A549 (cell line): Measurements from ENCODE around the gene DGAT2L6.

Source experiments
- JUN ChIP-seq, 2 experiments: fragments of >200 bp; sonication (Bioruptor Twin); formaldehyde crosslinking; IDR thresholded peaks; 2 replicates in 1 of 2; 3 replicates in 1 of 2; pipeline ENCODE4 v1.6.1; 2016 to 2017
- MYC ChIP-seq: IDR thresholded peaks from 2 replicates; pipeline ENCODE4 v1.6.1; 2012; ENCODE audit warnings: mild to moderate bottlenecking, inconsistent platforms, low read length, improper control_type of control experiment, borderline replicate concordance
- POLR2A ChIP-seq: IDR thresholded peaks from 2 replicates; pipeline ENCODE4 v1.6.1; 2012; ENCODE audit warnings: mild to moderate bottlenecking, low read length
- SREBF2 ChIP-seq: fragments of 450-650 bp; IDR thresholded peaks from 2 replicates; pipeline ENCODE4 v1.6.1; 2014; ENCODE audit warnings: mild to moderate bottlenecking, moderate library complexity
- TF ChIP-seq, protein P1 (sequence below): fragments of 450-650 bp; IDR thresholded peaks from 2 replicates; pipeline ENCODE4 v1.6.1; 2014; ENCODE audit warnings: antibody characterized with exemption

DNA sequence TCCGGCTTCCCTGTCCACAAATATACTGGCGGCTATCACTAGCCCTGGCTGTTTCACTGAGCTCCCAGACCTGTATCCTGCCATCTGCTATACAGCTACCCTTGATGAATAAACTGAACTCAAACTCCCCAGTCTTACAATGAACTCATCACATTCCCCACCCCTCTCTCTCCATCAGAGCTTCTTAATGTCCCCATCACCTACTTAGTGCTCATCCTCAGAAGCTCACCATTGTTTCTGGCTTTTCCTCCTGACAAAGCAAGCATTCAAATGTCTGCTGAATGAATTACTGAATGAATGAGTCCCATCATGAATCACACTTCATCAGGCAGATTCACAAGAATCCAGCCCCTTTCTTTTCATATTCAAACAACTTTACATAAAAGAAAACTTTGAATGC is 5.7 kb upstream of the DGAT2L6 start:
- TF ChIP-seq MYC (no peak), JUN (IDR thresholded peaks at IDR 0.05) (no peak), SREBF2 (no peak), POLR2A (no peak)
- TF ChIP-seq, protein P1, sequence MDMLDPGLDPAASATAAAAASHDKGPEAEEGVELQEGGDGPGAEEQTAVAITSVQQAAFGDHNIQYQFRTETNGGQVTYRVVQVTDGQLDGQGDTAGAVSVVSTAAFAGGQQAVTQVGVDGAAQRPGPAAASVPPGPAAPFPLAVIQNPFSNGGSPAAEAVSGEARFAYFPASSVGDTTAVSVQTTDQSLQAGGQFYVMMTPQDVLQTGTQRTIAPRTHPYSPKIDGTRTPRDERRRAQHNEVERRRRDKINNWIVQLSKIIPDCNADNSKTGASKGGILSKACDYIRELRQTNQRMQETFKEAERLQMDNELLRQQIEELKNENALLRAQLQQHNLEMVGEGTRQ: no peak
